ENCODE measurements around the gene PREX1.

PREX1 gene

GRCh38 chr20:48649868-48650267, 177.9 kb downstream of the PREX1 start:
- no peak for DNase-seq

GRCh38 chr20:48649104-48649626, 178.6 kb downstream of the PREX1 start:
- no peak for DNase-seq

GRCh38 chr20:48648482-48649051, 179.2 kb downstream of the PREX1 start:
- no peak for DNase-seq

GRCh38 chr20:48647858-48648257, 179.9 kb downstream of the PREX1 start:
- no peak for DNase-seq

- no peak for DNase-seq
These were observed 182.1 kb downstream of the PREX1 start for GRCh38 chr20:48645666-48646065.

GRCh38 chr20:48644286-48644828, 183.4 kb downstream of the PREX1 start:
- no peak for DNase-seq

GRCh38 chr20:48642105-48642880, 185.5 kb downstream of the PREX1 start:
- DNase-seq: no peak

GRCh38 chr20:48640871-48641270, 186.9 kb downstream of the PREX1 start:
- DNase-seq: no peak

GRCh38 chr20:48639899-48640298, 187.9 kb downstream of the PREX1 start:
- DNase-seq: no peak

GRCh38 chr20:48638546-48638945, 189.3 kb downstream of the PREX1 start:
- DNase-seq: peak in 1 of 2 experiments; percentile 15

- DNase-seq: no peak
These were observed 190.3 kb downstream of the PREX1 start for GRCh38 chr20:48637461-48637860.

- no peak for DNase-seq
These were observed 191.5 kb downstream of the PREX1 start for GRCh38 chr20:48636301-48636700.

- peak in 1 of 2 experiments; percentile 46 for DNase-seq
These were observed 192.0 kb downstream of the PREX1 start for GRCh38 chr20:48635791-48636267.

GRCh38 chr20:48635361-48635760, 192.4 kb downstream of the PREX1 start:
- DNase-seq: no peak

- DNase-seq: no peak
These were observed 193.2 kb downstream of the PREX1 start for GRCh38 chr20:48634641-48635040.

GRCh38 chr20:48633620-48634257, 194.1 kb downstream of the PREX1 start:
- DNase-seq: no peak

GRCh38 chr20:48632825-48633619, 194.8 kb downstream of the PREX1 start:
- DNase-seq: no peak

GRCh38 chr20:48632017-48632824, 195.6 kb downstream of the PREX1 start:
- DNase-seq: no peak

- peak in 1 of 2 experiments; percentile 4 for DNase-seq
These were observed 196.4 kb downstream of the PREX1 start for GRCh38 chr20:48631114-48632016.

- no peak for DNase-seq
These were observed 197.3 kb downstream of the PREX1 start for GRCh38 chr20:48630342-48631075.

Measured in SW 1271 (cell line).